OCI-M1 (cell line): ENCODE data around the gene PPIP5K1.

Source experiments
- DNase-seq: peaks from one replicate; lab custom pipeline; 2025; lab: John Stamatoyannopoulos, UW

PPIP5K1 gene

DNA sequence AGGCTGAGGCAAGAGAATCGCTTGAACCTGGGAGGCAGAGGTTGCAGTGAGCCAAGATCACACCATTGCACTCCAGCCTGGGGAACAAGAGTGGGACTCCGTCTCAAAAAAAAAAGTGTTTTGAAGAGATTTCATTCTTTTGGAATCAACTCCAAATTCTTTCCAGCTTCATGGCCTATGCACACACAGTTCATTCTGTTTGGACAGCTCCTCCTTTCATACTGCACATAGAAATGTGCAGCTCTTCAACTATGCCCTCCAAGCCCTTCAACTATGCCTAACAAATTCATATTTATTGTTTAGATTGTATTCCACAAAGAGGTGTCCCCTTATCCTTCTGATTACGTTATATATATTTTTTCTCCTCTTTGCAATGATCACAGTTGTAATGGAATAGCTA, 101.2 kb downstream of the PPIP5K1 start:
- DNase-seq = no peak

DNA sequence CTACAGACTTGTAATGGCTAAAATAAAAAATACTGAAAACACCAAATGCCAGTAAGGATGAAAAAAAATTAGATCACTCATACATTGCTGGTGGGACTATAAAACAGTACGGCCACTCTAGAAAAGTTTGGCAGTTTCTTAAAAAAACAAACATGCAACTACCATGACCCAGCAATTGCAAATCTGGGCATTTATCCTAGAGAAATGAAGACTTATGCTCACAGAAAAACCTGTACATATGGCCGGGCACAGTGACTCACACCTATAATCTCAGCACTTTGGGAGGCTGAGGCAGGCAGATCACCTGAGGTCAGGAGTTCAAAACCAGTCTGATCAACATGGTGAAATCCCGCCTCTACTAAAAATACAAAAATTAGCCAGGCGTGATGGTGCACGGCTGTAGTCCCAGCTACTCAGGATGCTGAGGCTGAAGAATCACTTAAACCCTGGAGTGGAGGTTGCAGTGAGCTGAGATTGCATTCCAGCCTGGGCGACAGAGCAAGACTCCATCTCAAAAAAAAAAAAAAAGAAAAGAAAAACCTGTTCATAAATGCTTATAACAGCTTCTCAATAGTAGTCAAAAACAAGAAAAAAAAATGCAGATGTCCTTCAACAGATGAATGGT, 102.6 kb downstream of the PPIP5K1 start:
- no peak for DNase-seq

- no peak for DNase-seq
Observed at GRCh38 chr15:43484455-43484854, 105.6 kb downstream of the PPIP5K1 start.
